ENCODE data around the gene COL4A2.

DNA sequence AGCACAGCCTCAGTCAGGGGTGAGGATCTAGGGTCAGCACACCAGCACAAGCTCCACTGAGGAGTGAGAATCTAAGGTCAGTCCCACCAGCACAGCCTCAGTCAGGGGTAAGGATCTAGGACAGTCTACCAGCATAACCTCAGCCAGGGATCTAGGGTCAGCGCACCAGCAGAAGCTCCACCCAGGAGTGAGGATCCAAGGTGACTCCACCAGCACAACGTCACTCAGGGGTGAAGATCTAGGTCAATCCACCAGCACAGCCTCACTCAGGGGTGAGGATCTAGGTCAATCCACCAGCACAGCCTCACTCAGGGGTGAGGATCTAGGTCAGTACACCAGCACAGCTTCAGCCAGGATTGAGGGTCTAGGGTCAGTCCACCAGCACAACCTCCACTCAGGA is 189.9 kb downstream of the COL4A2 start:
- TF ChIP-seq, protein P1, sequence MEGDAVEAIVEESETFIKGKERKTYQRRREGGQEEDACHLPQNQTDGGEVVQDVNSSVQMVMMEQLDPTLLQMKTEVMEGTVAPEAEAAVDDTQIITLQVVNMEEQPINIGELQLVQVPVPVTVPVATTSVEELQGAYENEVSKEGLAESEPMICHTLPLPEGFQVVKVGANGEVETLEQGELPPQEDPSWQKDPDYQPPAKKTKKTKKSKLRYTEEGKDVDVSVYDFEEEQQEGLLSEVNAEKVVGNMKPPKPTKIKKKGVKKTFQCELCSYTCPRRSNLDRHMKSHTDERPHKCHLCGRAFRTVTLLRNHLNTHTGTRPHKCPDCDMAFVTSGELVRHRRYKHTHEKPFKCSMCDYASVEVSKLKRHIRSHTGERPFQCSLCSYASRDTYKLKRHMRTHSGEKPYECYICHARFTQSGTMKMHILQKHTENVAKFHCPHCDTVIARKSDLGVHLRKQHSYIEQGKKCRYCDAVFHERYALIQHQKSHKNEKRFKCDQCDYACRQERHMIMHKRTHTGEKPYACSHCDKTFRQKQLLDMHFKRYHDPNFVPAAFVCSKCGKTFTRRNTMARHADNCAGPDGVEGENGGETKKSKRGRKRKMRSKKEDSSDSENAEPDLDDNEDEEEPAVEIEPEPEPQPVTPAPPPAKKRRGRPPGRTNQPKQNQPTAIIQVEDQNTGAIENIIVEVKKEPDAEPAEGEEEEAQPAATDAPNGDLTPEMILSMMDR (tag by site-specific recombination; IDR thresholded peaks at IDR 0.05), result no peak
- TF ChIP-seq ZNF350 (tag by site-specific recombination; IDR thresholded peaks at IDR 0.05) (no peak), ZNF274 (IDR thresholded peaks at IDR 0.05; ENCODE audit: low read length) (no peak), ZNF274 (tag by site-specific recombination; IDR thresholded peaks at IDR 0.05; ENCODE audit: borderline replicate concordance) (no peak), SP2 (tag by site-specific recombination; IDR thresholded peaks at IDR 0.05) (no peak), OSR2 (tag by site-specific recombination; IDR thresholded peaks at IDR 0.05) (no peak), TCF7L2 (IDR thresholded peaks at IDR 0.05; ENCODE audit: borderline replicate concordance, low read depth, low read length) (no peak), TRIM28 (IDR thresholded peaks at IDR 0.05; ENCODE audit: borderline replicate concordance, low read length) (no peak)
- TF ChIP-seq, protein P2, sequence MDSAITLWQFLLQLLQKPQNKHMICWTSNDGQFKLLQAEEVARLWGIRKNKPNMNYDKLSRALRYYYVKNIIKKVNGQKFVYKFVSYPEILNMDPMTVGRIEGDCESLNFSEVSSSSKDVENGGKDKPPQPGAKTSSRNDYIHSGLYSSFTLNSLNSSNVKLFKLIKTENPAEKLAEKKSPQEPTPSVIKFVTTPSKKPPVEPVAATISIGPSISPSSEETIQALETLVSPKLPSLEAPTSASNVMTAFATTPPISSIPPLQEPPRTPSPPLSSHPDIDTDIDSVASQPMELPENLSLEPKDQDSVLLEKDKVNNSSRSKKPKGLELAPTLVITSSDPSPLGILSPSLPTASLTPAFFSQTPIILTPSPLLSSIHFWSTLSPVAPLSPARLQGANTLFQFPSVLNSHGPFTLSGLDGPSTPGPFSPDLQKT (IDR thresholded peaks at IDR 0.05; ENCODE audit: borderline replicate concordance, low read depth, low read length), result no peak
